ENCODE data around the gene HSPB6.
A peak's percentile ranks its signal among the peaks of the same experiment; 100 is the strongest.

Gene HSPB6

DNA sequence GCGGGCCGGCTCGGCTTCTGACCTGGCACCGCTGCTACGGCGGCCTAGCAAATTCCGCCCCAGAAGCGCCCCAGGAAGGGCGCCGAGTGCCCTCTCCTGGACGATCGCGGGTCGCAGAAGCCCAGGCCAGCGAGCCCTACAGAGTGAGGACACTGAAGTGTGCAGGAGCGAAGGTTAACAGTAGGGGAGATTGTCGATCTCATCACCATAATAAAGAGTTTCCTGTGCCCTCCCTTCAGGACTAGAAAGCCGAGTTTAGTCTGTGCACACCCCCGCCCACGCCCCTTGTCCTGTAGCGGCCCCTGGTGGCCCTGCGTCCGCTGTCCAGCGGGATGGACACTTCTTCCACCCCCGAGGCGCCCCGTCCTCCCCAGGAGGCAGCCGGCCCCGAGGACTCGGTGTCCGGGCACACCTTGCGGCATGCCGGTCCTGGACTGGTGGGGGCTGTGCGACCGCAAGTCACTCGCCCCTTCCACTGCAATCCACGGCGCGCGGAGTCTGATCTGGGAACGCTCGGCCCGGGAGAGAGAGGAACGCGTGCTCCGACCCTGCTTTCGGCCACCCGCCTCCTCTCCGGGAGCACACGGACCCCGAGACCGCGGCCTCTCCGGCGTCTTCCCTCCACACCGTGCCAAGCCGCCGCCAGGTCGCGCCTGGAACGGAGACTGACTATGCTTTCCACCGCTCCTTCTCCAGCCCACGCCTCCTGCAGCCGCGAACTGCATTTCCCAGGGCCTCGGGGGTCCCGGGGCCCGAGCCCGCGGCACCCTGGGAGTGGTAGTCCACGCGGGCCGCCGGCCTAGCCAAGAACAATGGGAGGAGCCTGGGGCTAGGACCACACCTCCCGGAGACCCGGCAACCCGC, 39.8 kb downstream of the HSPB6 start:
- peak; percentile 97 for DNase-seq (ENCODE audit: low read depth)

DNA sequence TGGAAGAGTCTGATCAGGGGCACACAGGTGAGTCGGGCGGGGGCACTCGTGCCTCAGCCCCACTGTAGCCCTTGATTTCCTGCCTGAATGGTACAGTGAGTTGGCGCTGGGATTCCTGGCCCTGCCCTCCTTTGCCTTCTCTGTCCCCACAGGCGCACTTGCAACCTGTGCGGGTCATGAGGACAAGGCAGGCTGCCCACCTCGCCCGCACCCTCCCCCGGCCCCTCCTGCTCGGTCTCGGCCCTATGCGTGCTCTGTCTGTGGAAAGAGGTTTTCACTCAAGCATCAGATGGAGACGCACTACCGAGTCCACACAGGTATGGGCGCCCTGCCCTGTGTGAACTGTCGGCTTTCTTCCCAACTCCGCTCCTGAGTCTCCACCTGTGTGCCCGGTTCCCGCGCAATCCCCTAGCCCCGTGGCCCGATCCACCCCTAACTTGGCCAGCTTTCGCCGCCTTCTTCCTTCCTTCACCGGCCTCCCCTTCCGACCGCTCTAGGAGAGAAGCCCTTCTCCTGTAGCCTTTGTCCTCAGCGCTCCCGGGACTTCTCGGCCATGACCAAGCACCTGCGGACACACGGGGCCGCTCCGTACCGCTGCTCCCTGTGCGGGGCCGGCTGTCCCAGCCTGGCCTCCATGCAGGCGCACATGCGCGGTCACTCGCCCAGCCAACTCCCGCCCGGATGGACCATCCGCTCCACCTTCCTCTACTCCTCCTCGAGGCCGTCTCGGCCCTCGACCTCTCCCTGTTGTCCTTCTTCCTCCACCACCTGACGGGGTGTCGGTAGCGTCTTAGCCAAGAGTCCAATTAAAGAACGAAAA, 40.6 kb downstream of the HSPB6 start:
- peak; percentile 58 for DNase-seq (ENCODE audit: low read depth)

DNA sequence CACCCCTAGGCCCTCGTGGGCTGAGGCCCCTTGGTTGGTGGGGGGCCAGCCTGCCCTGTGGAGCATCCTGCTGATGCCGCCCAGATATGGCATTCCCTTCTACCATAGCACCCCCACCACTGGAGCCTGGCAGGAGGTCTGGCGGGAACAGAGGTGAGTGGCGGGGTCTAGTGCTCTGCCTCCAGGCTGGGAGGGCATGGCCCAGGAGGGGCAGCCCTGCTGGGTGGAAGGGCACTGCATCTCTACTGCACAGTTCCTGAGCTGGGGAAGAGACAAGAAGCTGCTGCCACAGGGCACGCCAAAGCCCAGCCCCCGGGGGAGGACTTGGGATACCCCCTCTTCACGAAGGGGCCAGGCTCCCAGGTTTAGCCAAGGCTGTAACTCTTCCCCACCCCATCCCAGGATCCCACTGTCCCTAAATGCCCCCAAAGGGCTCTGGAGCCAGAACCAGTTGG, 41.4 kb downstream of the HSPB6 start:
- no peak for DNase-seq (ENCODE audit: low read depth)

DNA sequence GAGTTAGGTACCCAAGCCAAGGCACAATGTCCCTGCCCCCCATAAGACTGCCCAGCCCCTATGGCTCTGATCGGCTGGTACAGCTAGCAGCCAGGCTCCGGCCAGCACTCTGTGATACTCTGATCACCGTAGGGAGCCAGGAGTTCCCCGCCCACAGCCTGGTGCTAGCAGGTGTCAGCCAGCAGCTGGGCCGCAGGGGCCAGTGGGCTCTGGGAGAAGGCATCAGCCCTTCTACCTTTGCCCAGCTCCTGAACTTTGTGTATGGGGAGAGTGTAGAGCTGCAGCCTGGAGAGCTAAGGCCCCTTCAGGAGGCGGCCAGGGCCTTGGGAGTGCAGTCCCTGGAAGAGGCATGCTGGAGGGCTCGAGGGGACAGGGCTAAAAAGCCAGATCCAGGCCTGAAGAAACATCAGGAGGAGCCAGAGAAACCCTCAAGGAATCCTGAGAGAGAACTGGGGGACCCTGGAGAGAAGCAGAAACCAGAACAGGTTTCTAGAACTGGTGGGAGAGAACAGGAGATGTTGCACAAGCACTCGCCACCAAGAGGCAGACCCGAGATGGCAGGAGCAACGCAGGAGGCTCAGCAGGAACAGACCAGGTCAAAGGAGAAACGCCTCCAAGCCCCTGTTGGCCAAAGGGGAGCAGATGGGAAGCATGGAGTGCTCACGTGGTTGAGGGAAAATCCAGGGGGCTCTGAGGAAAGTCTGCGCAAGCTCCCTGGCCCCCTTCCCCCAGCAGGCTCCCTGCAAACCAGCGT, 42.1 kb downstream of the HSPB6 start:
- DNase-seq (ENCODE audit: low read depth), result no peak

DNA sequence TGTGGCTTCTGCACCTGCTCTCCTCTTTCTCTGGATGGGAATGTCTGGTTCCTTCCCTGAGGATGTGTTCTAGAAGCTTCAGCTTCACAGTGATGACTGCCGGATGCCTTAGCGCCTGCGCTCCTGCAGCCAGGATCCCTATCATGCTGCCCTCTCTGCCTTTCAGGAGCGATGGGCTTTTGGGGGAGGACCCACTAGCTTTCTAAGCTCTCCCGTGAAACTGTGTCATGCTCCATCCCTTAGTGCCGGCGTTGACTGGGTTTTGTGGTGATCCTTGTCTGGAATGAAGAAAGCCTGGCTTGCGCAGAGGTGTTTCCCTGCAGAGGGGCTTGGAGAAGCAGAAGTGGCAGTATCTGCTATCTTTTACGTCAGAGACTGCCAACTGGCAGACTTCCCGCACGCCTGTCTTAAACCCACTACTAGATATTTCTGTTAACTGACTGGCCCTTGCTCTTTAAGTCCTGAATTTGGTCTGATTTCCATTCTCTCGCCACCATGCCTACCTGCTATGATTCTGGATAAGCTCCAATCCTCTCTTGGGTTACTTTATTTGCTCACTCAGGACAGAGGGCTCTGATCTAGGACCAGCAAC, 42.8 kb downstream of the HSPB6 start:
- no peak for DNase-seq (ENCODE audit: low read depth)

DNA sequence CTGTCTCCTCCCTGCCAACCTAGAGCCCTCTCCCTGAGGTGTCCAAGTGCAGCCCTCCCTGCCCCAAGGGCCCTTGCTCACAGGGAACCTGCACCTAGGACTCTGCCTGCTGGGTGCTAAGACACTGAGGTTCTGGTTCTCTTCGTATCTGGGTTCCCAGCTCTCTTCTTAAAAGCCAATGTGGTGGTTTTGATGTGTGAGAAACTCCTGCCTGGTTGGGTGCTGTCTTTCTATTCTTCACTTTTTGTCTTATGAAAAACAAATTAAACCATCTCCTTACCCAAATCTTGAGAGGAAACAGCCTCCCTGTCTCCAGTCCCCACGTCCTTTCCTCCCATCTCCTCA, 43.4 kb downstream of the HSPB6 start:
- DNase-seq (ENCODE audit: low read depth), result no peak

DNA sequence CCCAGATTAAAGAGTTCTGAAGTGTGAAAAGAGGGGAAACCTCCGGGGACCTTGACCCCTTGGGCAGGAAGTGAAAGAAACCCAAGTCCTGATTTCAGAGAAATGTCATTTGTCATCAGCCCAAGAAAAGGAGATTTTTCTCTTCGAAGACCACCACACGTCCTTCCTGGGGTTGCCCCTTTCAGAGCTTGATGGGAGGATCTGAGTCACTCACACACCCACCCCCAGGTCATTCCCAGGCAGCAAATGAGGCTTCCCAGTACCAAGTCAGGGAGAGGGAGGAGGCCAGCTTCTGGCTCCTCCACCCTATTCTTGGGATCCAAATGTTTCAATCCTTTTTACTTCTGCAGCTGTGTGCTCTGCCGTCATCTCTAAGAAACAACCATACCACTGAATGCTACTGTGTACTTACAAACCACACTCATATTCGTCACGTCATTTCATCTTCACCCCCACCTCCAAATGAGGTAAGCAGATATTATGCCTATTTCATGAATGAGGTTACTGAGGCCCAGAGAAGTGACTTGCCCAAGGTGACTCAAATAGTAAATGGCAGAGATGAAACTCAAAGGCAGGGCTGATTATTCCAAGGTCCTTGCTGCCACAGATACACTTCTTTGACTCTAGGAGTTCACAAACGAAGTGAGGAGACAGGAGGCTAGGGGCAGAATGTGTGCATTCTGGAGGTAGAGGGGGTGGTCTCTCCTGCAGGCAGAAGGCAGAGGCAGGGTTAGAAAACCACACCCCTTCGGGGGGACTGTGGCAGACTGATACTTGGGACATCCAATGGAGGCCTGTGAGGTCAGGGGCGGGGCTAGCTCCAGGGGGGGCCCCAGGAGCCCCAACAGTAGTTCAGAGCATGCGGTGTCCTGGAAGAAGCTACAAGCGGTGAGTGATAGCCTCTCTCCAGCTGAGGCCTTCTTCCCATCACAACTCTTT, 44.0 kb downstream of the HSPB6 start:
- no peak for DNase-seq (ENCODE audit: low read depth)

DNA sequence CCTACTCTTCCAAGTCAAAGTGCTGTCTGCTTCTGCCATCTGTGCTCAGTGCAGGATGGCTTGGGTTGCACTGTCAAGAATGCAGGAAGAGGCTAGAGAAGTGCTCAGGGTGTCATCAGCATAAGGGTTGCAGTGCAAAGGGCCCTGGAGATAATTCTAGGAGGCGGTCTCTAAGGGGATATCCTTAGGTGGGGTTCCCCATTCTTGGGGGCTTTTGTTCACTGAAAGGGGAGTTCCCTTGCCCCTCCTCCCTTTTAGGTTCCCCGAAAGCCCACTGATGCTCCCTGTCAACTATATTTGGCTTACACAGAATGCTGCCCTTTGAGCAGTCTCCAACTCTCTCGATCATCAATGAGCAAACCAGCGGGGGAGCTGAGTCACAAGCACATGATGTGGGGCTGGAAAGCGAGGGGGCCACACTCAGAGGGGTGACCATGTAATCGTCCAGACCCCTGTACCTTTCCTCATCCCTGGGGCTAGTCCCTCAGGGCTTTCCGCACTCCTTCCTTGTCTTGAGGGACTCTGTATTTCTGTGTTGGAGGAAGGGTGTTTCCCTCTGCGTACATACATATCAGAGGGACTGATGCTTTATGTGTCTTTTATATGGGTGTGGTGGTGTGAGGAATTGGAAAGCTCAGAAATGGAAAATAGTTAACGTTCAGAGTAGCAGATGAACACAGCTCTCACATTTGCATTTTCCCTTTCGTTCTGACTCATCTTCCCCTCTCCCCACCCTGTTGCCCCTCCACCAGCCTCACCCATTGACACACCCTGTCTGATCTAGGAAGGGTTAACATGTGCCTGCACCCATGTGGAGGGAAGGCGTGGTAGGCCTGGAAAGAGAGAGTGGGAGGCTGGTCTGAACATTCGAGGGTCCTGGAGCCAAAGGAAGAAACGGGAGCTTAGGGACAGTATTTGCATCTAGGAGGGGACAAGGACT, 45.8 kb downstream of the HSPB6 start:
- no peak for DNase-seq (ENCODE audit: low read depth)

DNA sequence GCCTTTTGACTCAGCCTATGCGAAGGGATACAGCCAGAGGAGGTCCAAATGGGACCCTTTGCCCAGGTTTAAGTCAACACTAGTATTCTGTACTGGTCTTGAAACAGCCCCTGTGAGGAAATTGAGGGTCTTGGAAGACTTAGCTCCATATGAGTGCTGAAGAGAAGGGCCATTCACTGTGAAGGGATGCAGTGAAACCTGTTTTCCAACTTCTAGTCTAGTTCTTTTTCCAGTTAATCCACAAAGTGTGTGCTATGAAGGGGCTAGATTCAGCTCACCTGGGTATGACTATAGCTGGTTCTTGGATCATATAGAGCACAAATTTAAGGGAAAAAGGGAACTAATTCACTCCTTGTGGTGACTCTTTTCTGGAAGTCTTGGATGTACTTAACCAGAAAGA, 48.4 kb downstream of the HSPB6 start:
- DNase-seq (ENCODE audit: low read depth), result no peak
